GM23338 (cell line): Measurements from ENCODE around the gene FAM193B. TPM values are rescaled to one million over a fixed set of nuclear protein-coding genes. Genes with fewer than 3 reads are reported as not detected.

ENCODE experiments used
- ATAC-seq: fragments of 200-7000 bp; cut with Tn5 transposase; 3 replicates; pipeline ENCODE4 v1.9.1; 2020
- DNase-seq: peaks from one replicate; pipeline ENCODE4 v3.0.0-alpha.2; 2015; ENCODE audit warnings: low spot score
- H2AFZ ChIP-seq: fragments of 200-600 bp; sonication (generic); 2 replicates; pipeline ENCODE4 v1.8.0; 2016; ENCODE audit warnings: antibody characterized with exemption, mild to moderate bottlenecking, moderate library complexity
- H3F3A ChIP-seq: fragments of 200-600 bp; sonication (generic); replicated peaks from 2 replicates; pipeline ENCODE4 v1.8.0; 2017; ENCODE audit warnings: antibody characterized with exemption, mixed run types, low read depth
- H3K27ac ChIP-seq: fragments of 200-600 bp; sonication (generic); 2 replicates; pipeline ENCODE4 v1.6.1; 2016; ENCODE audit warnings: low read depth
- H3K27me3 ChIP-seq: fragments of 200-600 bp; sonication (generic); 2 replicates; pipeline ENCODE4 v1.8.0; 2016; ENCODE audit warnings: mild to moderate bottlenecking, mixed run types, moderate library complexity; ENCODE audit not compliant: insufficient read depth
- H3K36me3 ChIP-seq: fragments of 200-600 bp; sonication (generic); 2 replicates; pipeline ENCODE4 v1.8.0; 2016; ENCODE audit warnings: mild to moderate bottlenecking; ENCODE audit not compliant: insufficient read depth
- H3K4me1 ChIP-seq: fragments of 200-600 bp; sonication (generic); 2 replicates; pipeline ENCODE4 v1.8.0; 2016; ENCODE audit warnings: mild to moderate bottlenecking, moderate library complexity; ENCODE audit not compliant: insufficient read depth
- H3K4me2 ChIP-seq: fragments of 200-600 bp; sonication (generic); 2 replicates; pipeline ENCODE4 v1.7.1; 2017; ENCODE audit warnings: mixed run types
- H3K4me3 ChIP-seq: fragments of 200-600 bp; sonication (generic); 2 replicates; pipeline ENCODE4 v1.6.1; 2016; ENCODE audit warnings: mixed run types
- H3K79me2 ChIP-seq: fragments of 200-600 bp; sonication (generic); replicated peaks from 2 replicates; pipeline ENCODE4 v1.8.0; 2017; ENCODE audit warnings: mild to moderate bottlenecking; ENCODE audit not compliant: insufficient read depth
- H3K9me2 ChIP-seq: fragments of 200-600 bp; sonication (generic); 2 replicates; pipeline ENCODE4 v1.8.0; 2017; ENCODE audit not compliant: insufficient read depth
- H4K20me1 ChIP-seq: fragments of 200-600 bp; sonication (generic); replicated peaks from 2 replicates; pipeline ENCODE4 v1.8.0; 2017; ENCODE audit warnings: mild to moderate bottlenecking; ENCODE audit not compliant: insufficient read depth
- H3K27ac Mint-ChIP-seq: 2 replicates; pipeline ENCODE4 v1.8.0; 2020; ENCODE audit warnings: inconsistent platforms, mild to moderate bottlenecking, moderate library complexity, mixed read lengths
- H3K27me3 Mint-ChIP-seq: 3 replicates; pipeline ENCODE4 v1.8.0; 2022; ENCODE audit warnings: low read depth, mild to moderate bottlenecking, moderate library complexity, mixed read lengths, inconsistent platforms; ENCODE audit not compliant: insufficient read depth, poor library complexity
- H3K36me3 Mint-ChIP-seq: 3 replicates; pipeline ENCODE4 v1.8.0; 2021; ENCODE audit warnings: low read depth, mild to moderate bottlenecking, inconsistent platforms, moderate library complexity, mixed read lengths
- H3K4me1 Mint-ChIP-seq: 3 replicates; pipeline ENCODE4 v1.8.0; 2020; ENCODE audit warnings: mild to moderate bottlenecking, inconsistent platforms, mixed read lengths
- H3K4me3 Mint-ChIP-seq: 3 replicates; pipeline ENCODE4 v1.8.0; 2021; ENCODE audit warnings: moderate library complexity, mild to moderate bottlenecking, inconsistent platforms, mixed read lengths
- H3K9me3 Mint-ChIP-seq: 3 replicates; pipeline ENCODE4 v1.8.0; 2020; ENCODE audit warnings: moderate library complexity, mild to moderate bottlenecking, inconsistent platforms, mixed read lengths
- CREB1 ChIP-seq: fragments of 250-450 bp; sonication (Bioruptor Pico); IDR thresholded peaks from 2 replicates; pipeline ENCODE4 v1.5.0; 2020; ENCODE audit warnings: low read depth, mild to moderate bottlenecking, moderate library complexity
- CTCF ChIP-seq, 2 experiments: fragments of 200-600 bp in 1 of 2; sonication (generic) in 1 of 2; conservative IDR thresholded peaks; 2 replicates each; pipeline versions ENCODE4 v1.5.1 to v1.6.1; 2016 to 2017; ENCODE audit warnings: antibody characterized with exemption in 2 of 2, low read depth in 2 of 2, mild to moderate bottlenecking in 2 of 2, moderate library complexity in 1 of 2
- ETS1 ChIP-seq: IDR thresholded peaks from 2 replicates; pipeline ENCODE4 v1.6.1; 2016; ENCODE audit warnings: antibody characterized with exemption
- EZH2 ChIP-seq: fragments of 200-600 bp; sonication (generic); IDR thresholded peaks from one replicate; pipeline ENCODE4 v1.8.0; 2017; ENCODE audit warnings: antibody characterized with exemption, mild to moderate bottlenecking, low read depth; ENCODE audit not compliant: unreplicated experiment
- EZH2phosphoT487 ChIP-seq: fragments of 200-600 bp; sonication (generic); IDR thresholded peaks from one replicate; pipeline ENCODE4 v1.8.1; 2018; ENCODE audit warnings: antibody characterized with exemption; ENCODE audit not compliant: unreplicated experiment
- JUNB ChIP-seq: IDR thresholded peaks from one replicate; pipeline ENCODE4 v1.6.1; 2016; ENCODE audit warnings: antibody characterized with exemption; ENCODE audit not compliant: unreplicated experiment
- NANOG ChIP-seq: IDR thresholded peaks from 2 replicates; pipeline ENCODE4 v1.6.1; 2016; ENCODE audit warnings: antibody characterized with exemption, borderline replicate concordance
- POLR2AphosphoS5 ChIP-seq: IDR thresholded peaks from 2 replicates; pipeline ENCODE4 v1.6.1; 2016; ENCODE audit warnings: antibody characterized with exemption, low read depth
- REST ChIP-seq: IDR thresholded peaks from one replicate; pipeline ENCODE4 v1.6.1; 2018; ENCODE audit warnings: antibody characterized with exemption; ENCODE audit not compliant: unreplicated experiment
- STAT1 ChIP-seq: IDR thresholded peaks from one replicate; pipeline ENCODE4 v1.6.1; 2016; ENCODE audit warnings: antibody characterized with exemption; ENCODE audit not compliant: unreplicated experiment
- ZNF114 ChIP-seq: fragments of 250-450 bp; sonication (Bioruptor Pico); IDR thresholded peaks from 2 replicates; pipeline ENCODE4 v1.5.0; 2020; ENCODE audit warnings: mild to moderate bottlenecking, moderate library complexity
- ZNF331 ChIP-seq: fragments of 250-450 bp; sonication (Bioruptor Pico); IDR thresholded peaks from 2 replicates; pipeline ENCODE4 v1.5.0; 2020; ENCODE audit warnings: low read depth, mild to moderate bottlenecking, moderate library complexity
- ZNF462 ChIP-seq: fragments of 250-450 bp; sonication (Bioruptor Pico); IDR thresholded peaks from 2 replicates; pipeline ENCODE4 v1.5.0; 2020; ENCODE audit warnings: mild to moderate bottlenecking, moderate library complexity
- polyA plus RNA-seq: library from polyadenylated mRNA; unstranded; fragments of >200 nt; fragmentation: Nextera tagmentation; extraction: Ambion mirVana; gene quantifications from 2 replicates; pipeline ENCODE4 v1.2.1, GENCODE V29; 2016
- total RNA-seq: library from RNA; depleted of rRNA; stranded (reverse); fragments of >200 nt; shearing (Covaris generic); gene quantifications from 2 replicates; pipeline ENCODE4 v1.2.3, GENCODE V29; 2014

Gene FAM193B
- total and polyA plus RNA-seq, 2 experiments from 2014 or later = 44.4 to 58.6 TPM

- TF ChIP-seq STAT1 = no peak
- TF ChIP-seq POLR2AphosphoS5 = no peak
- TF ChIP-seq EZH2 = no peak
- TF ChIP-seq CREB1 (CRISPR knock-in tag) = no peak
- TF ChIP-seq CTCF (conservative IDR thresholded peaks at IDR 0.05; ENCODE audit: low read depth in 2 of 2) = no peak
- TF ChIP-seq ETS1 = no peak
- no peak for TF ChIP-seq ZNF462 (CRISPR knock-in tag)
- no peak for TF ChIP-seq EZH2phosphoT487
- TF ChIP-seq JUNB = no peak
- TF ChIP-seq NANOG = no peak
- TF ChIP-seq ZNF331 (CRISPR knock-in tag) = no peak
- TF ChIP-seq ZNF114 = no peak
- TF ChIP-seq REST = no peak
- Histone ChIP-seq H4K20me1 (peaks cover 44% of the 10 kb centered on the region), H3K36me3 (peaks cover 11% of the 10 kb centered on the region; the same call in 1 of the 2 replicates), H2AFZ (no peak overlapping the region), H3K9me2 (no peaks in the 10 kb centered on the region), H3K79me2 (peaks cover 59% of the 10 kb centered on the region), H3F3A (peaks cover 15% of the 10 kb centered on the region), H3K4me1 (peaks cover 10% of the 10 kb centered on the region; the same call in 1 of the 2 replicates), H3K27me3 (no peaks in the 10 kb centered on the region), H3K4me3 (peak overlapping the region; percentile 98), H3K4me2 (peak overlapping the region; percentile 99), H3K27ac (no peak overlapping the region)
- DNase-seq (peak; percentile 48), ATAC-seq (peak; percentile 24)
- peak overlapping the region; percentile 85 for H3K4me3 Mint-ChIP-seq
- H3K36me3 Mint-ChIP-seq = peaks cover 22% of the 10 kb centered on the region
- no peak overlapping the region for H3K27ac Mint-ChIP-seq
- no peaks in the 10 kb centered on the region for H3K9me3 Mint-ChIP-seq
- peaks cover 29% of the 10 kb centered on the region for H3K4me1 Mint-ChIP-seq
- peaks cover 12% of the 10 kb centered on the region for H3K27me3 Mint-ChIP-seq
These were observed 1.4 kb downstream of the FAM193B start for GRCh38 chr5:177552839-177553455.
